ENCODE measurements around the gene INHA.

Gene INHA

DNA sequence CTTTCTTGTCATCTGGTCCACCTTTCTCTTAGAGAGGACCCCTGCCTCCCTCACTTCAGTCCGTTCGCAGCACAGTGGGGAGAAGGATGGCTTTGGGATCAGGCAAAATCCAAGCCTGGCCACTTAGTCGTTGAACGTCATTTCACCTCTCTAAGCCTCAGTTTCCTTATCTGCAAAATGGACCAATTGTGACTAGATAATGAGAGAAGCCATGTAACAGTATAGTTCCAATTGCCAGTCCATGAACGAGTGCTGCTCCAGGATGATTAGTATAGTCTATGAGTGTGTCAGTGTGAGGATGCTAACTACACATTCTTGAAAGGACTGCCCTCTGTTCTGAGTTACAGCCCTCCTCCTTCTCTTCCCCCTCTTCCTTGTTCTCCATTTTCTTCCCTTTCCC, 1.1 kb downstream of the INHA start:
- no peak for DNase-seq (ENCODE audit: low read depth, low spot score)

- no peak for DNase-seq (ENCODE audit: low read depth, low spot score)
These were observed 2.6 kb downstream of the INHA start for GRCh38 chr2:219574484-219575311.

- DNase-seq (ENCODE audit: low read depth, low spot score): peak; percentile 1
These were observed 3.7 kb downstream of the INHA start for GRCh38 chr2:219575566-219576504.

- peak; percentile 90 for DNase-seq (ENCODE audit: low read depth, low spot score)
These were observed 4.6 kb downstream of the INHA start for GRCh38 chr2:219576505-219577388.

GRCh38 chr2:219578811-219579613, 6.9 kb downstream of the INHA start:
- DNase-seq (ENCODE audit: low read depth, low spot score): no peak

- DNase-seq (ENCODE audit: low read depth, low spot score): no peak
These were observed 9.2 kb downstream of the INHA start for GRCh38 chr2:219581346-219581745.

GRCh38 chr2:219591091-219591490, 19.0 kb downstream of the INHA start:
- no peak for DNase-seq (ENCODE audit: low read depth, low spot score)

DNA sequence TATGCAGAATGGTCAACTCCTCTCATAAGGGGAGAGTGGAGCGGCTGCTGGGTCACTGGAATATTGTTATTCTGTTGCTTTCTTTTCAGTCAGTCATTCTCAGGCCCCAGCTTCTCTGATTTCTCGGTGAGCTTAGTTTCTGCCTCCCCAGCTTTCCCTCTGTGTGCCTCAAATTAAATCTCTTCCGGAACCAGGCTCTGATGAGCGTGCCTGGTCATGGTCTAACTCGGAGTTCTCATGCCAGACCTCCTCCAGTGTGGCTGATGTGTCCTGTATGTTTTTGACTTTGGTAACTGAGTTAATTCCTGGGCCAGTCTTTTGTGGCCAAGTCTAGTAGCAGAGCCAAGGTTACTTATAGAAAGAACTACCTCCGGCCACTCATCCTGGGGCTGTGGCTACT, 20.6 kb downstream of the INHA start:
- DNase-seq (ENCODE audit: low read depth, low spot score): no peak

DNA sequence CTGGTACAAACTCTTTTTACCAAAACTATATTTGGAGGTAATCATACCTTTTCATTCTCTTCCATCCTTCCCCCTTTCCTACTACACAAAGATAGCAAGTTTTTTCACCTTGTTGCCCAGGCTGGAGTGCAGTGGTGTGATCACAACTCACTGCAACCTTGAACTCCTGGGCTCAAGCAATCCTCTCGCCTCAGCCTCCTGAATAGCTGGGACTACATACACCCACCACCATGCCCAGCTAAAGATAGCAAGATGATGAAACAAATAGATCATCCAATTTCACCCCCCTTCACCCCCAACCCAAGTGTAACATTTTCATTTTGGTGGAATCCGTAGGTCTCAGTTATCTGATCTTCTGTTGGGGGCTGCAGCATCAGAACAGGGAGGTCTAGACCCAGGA, 21.0 kb downstream of the INHA start:
- DNase-seq (ENCODE audit: low read depth, low spot score): no peak

GRCh38 chr2:219595256-219595655, 23.1 kb downstream of the INHA start:
- no peak for DNase-seq (ENCODE audit: low read depth, low spot score)

DNA sequence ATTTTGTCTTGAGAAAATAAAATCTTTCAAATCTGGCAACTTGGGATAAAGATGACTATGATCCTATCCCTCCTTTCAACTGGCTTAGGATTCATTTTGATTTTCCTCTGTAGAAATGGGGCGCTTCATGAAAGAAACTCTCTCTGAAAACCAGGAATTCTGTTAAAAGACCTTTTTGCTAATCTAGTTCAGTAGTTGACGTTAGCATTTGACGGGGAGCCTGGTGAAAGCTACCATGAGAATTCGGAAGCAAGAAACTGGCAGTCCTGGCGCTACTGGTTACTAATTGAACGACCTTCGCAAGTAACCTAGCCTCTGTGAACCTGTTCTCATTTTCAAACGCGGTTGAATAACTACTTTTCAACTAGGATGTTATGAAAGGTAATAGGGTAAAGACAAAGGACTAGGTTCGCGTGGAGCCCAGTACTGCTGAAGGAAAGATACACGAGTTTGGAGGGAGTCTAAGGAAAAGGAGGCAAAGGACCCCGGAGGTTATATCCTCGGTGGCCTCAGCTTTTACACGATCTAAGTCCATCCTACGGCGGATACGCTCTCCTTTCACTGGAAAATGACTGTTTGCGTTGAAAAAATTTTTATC, 24.9 kb downstream of the INHA start:
- no peak for DNase-seq (ENCODE audit: low read depth, low spot score)

DNA sequence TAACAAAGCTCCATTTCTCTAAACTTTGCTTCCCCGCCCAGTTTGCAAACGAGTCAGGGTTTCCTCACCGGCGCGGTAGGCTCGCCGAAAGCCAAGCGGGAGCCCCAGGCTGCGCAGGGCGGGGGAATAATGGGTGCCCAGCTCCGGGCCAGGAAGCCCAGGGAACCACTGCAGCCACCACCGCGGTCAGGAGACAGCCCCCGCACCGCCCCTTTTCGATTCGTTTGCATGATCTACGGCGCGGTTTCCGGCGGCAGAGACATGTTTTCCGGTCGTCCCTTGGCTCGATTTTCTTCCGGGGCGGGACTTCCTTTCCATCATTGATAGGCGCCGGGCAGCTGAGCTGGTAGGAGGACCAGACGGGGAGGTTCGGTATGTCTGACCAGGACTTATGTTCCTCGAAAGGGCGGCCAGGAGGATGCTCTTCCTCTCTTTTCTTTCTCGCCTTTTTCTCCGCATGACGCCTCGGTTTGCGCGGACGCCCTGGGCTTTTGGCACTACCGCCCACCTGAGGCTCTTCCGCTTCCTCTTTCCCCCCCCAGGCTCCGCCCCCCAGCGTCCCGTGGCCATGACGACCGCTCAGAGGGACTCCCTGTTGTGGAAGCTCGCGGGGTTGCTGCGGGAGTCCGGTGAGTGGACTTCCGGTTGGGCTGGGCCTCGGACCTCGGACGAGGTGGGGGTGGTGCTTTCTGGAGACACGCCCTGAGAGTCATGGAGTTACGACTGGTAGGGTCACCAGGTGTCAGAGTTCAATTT, 25.6 kb downstream of the INHA start, which contains the start of gene STK11IP:
TSS of gene STK11IP (plus strand) at position 306 of the 756 bp plus-strand sequence. CDS start at position 569, 263 bp downstream.
- peak; percentile 99 for DNase-seq (ENCODE audit: low read depth, low spot score)

DNA sequence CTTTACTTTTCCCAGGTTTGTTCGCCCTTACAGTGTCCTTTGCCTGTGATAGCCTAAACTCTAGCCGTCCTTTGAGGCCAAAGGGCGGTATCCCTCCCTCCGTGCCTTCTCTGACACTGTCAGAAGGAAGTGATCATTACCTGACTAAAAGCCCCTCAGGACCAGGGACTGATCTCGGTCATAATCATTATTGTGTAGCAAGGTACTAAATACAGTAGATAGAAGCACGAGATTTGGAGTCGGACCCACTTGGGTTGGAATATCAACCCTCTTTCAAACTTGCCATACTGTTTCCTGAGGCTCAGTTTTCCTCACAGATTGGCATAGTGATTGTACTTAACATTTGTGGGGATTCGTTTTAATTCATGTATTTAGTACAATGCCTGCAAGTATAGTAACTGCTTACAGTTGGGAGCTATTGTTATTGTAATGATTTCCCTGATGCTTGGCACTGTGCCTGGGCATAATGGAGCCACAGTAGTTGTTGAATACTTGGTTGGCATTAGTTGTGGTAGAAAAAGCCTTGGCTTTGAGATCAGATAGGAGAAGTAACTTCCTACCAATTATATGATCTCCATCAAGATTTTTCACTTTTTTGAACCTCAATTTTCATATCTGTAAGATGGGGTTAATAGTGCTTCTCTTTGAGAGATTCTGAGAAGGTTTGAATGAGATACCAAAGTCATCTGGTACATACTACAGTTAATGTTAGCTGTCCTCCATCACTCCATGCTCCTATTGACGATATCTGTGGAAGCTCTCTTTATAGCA, 26.4 kb downstream of the INHA start:
- DNase-seq (ENCODE audit: low read depth, low spot score): no peak

GRCh38 chr2:219603771-219604170, 31.7 kb downstream of the INHA start:
- DNase-seq (ENCODE audit: low read depth, low spot score): no peak

GRCh38 chr2:219605607-219605954, 33.5 kb downstream of the INHA start:
- no peak for DNase-seq (ENCODE audit: low read depth, low spot score)

GRCh38 chr2:219607931-219608330, 35.8 kb downstream of the INHA start:
- no peak for DNase-seq (ENCODE audit: low read depth, low spot score)

DNA sequence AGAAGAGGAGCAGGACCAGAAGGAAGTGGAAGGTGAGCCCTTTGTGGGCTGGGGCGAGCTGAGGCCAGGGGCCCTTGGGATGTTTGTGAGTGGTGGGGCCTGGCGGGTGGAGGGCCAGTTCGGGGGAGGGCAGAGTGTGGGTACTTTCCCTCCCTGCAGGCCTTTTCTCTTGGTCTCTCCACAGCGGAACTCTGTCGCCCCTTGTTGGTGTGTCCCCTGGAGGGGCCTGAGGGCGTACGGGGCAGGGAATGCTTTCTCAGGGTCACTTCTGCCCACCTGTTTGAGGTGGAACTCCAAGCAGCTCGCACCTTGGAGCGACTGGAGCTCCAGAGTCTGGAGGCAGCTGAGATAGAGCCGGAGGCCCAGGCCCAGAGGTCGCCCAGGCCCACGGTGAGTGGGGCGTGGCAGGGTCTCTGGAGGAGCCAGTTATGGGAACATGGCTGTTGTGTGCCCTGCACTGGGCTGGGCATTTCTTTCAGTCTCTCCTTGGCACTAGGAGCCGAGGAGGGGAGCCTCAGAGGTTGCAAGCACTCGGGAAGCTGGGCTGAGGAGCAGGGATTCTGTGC, 36.4 kb downstream of the INHA start:
- no peak for DNase-seq (ENCODE audit: low read depth, low spot score)

- no peak for DNase-seq (ENCODE audit: low read depth, low spot score)
These were observed 37.1 kb downstream of the INHA start for GRCh38 chr2:219609149-219609750.
